Neural progenitor cell (in vitro differentiated cells): ENCODE measurements around the gene RALGAPA1. TPM values are rescaled to one million over a fixed set of nuclear protein-coding genes. Genes with fewer than 3 reads are reported as not detected.

Experiments
- DNase-seq: peaks from one replicate; pipeline ENCODE4 v3.0.0-alpha.2; 2016; ENCODE audit warnings: low spot score
- H2AFZ ChIP-seq: fragments of 200-600 bp; sonication (generic); replicated peaks from 2 replicates; pipeline ENCODE4 v1.6.1; 2016; ENCODE audit warnings: antibody characterized with exemption
- H3F3A ChIP-seq: fragments of 200-600 bp; sonication (generic); 2 replicates; pipeline ENCODE4 v1.6.1; 2016; ENCODE audit warnings: antibody characterized with exemption, low read depth
- H3K27ac ChIP-seq: fragments of 200-600 bp; sonication (generic); 2 replicates; pipeline ENCODE4 v1.5.1; 2016; ENCODE audit warnings: mild to moderate bottlenecking
- H3K27me3 ChIP-seq: fragments of 200-600 bp; sonication (generic); 2 replicates; pipeline ENCODE4 v1.6.1; 2016; ENCODE audit warnings: mild to moderate bottlenecking, moderate library complexity
- H3K36me3 ChIP-seq: fragments of 200-600 bp; sonication (generic); 2 replicates; pipeline ENCODE4 v1.5.1; 2016
- H3K4me1 ChIP-seq: fragments of 200-600 bp; sonication (generic); 2 replicates; pipeline ENCODE4 v1.6.1; 2016; ENCODE audit warnings: mixed run types
- H3K4me2 ChIP-seq: fragments of 200-600 bp; sonication (generic); 2 replicates; pipeline ENCODE4 v1.6.1; 2016
- H3K4me3 ChIP-seq: fragments of 200-600 bp; sonication (generic); 2 replicates; pipeline ENCODE4 v1.5.1; 2016
- H3K79me2 ChIP-seq: fragments of 200-600 bp; sonication (generic); 2 replicates; pipeline ENCODE4 v1.6.1; 2016; ENCODE audit warnings: low read depth
- H3K9ac ChIP-seq: fragments of 200-600 bp; sonication (generic); 2 replicates; pipeline ENCODE4 v1.6.1; 2016
- H3K9me3 ChIP-seq: fragments of 200-600 bp; sonication (generic); 2 replicates; pipeline ENCODE4 v1.5.1; 2016; ENCODE audit warnings: low read depth
- H4K20me1 ChIP-seq: fragments of 200-600 bp; sonication (generic); 2 replicates; pipeline ENCODE4 v1.6.1; 2016; ENCODE audit warnings: low read depth
- H3K27ac Mint-ChIP-seq: 3 replicates; pipeline ENCODE4 v1.8.0; 2021; ENCODE audit warnings: mixed read lengths
- H3K27me3 Mint-ChIP-seq: 2 replicates; pipeline ENCODE4 v1.8.0; 2022; ENCODE audit warnings: low read depth, mild to moderate bottlenecking, inconsistent platforms, moderate library complexity, mixed read lengths; ENCODE audit not compliant: insufficient read depth
- H3K36me3 Mint-ChIP-seq: 3 replicates; pipeline ENCODE4 v1.8.0; 2021; ENCODE audit warnings: mixed read lengths
- H3K4me1 Mint-ChIP-seq: 3 replicates; pipeline ENCODE4 v1.8.0; 2021; ENCODE audit warnings: mixed read lengths
- H3K4me3 Mint-ChIP-seq: 3 replicates; pipeline ENCODE4 v1.8.0; 2021; ENCODE audit warnings: mild to moderate bottlenecking, moderate library complexity, mixed read lengths
- H3K9me3 Mint-ChIP-seq: 3 replicates; pipeline ENCODE4 v1.8.0; 2020; ENCODE audit warnings: mixed read lengths
- CTCF ChIP-seq: fragments of 200-600 bp; sonication (generic); IDR thresholded peaks from 2 replicates; pipeline ENCODE4 v1.5.1; 2017; ENCODE audit warnings: antibody characterized with exemption, mild to moderate bottlenecking
- EZH2 ChIP-seq: fragments of 200-600 bp; sonication (generic); IDR thresholded peaks from 2 replicates; pipeline ENCODE4 v1.6.1; 2017; ENCODE audit warnings: antibody characterized with exemption, mild to moderate bottlenecking, moderate library complexity
- EZH2phosphoT487 ChIP-seq: fragments of 200-600 bp; sonication (generic); IDR thresholded peaks from 2 replicates; pipeline ENCODE4 v1.6.1; 2017; ENCODE audit warnings: antibody characterized with exemption
- total RNA-seq: library from RNA; depleted of rRNA; stranded (reverse); fragments of >200 nt; gene quantifications from 2 replicates; pipeline ENCODE4 v1.2.3, GENCODE V29; 2015; ENCODE audit warnings: low replicate concordance

The RALGAPA1 gene
- total RNA-seq, 1 donor from 2014 or later, result 31.7 TPM

DNA sequence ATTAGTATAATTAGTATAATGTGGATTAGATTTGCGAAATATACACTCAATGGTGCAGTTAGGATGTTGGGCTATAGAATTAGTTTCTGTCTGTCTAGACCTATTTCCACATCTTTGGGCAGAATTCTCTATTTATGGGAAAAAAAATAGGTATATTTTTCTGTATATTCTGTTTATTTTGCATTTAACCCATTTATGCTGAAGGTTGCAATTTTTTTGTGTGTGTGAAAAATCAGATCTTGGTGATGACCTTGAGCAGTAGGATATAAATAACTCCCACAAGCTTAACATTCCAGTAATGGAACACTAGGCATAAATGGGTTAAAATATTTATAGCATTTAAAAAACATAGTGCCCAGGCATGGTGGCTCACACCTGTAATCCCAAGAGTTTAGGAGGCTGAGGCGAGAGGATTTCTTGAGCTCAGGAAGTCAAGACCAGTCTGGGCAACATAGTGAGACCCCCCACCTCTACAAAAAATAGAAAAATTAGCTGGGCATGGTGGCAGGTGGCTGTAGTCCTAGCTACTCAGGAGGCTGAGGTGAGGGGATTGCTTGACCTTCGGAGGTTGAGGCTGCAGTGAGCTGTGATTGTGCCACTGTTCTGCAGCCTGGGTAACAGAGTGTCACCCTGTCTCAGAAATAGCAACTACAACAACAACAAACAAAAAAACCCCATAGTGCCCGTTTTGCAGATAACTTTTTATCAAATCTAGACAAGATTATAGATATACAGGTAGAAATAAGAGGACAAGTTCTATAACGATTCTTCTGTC is 26.3 kb upstream of the RALGAPA1 start:
- no peaks in the 10 kb centered on the region for H3K4me1 ChIP-seq
- H3K36me3 Mint-ChIP-seq, result peaks cover 33% of the 10 kb centered on the region

DNA sequence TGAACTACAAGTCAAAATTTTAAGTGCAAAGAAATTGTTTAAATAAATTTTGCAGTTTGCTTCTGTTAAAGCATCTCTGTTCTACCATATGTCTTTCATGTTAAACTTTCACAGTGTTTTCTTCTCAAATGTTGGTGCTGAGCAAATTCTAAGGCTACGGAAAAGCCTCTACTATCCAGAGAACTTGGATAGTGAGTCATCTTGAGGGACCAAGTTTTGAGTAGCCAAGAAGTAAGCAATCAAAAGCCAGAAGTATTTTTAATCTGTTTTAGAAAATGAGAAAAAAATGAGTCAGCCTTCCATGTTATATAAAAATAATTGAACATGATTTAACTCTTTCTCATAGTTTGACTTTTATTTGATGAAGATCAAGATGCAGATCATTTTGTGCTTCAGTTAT is 20.4 kb upstream of the RALGAPA1 start:
- no peak overlapping the region for H3K27ac Mint-ChIP-seq
- H3K4me1 ChIP-seq, result peaks cover 8% of the 10 kb centered on the region
- H3K27me3 ChIP-seq, result no peaks in the 10 kb centered on the region
- H3K36me3 Mint-ChIP-seq, result peaks cover 2% of the 10 kb centered on the region
- no peak overlapping the region for H3K27ac ChIP-seq
- no peak for TF ChIP-seq EZH2phosphoT487
- no peak for TF ChIP-seq EZH2
- TF ChIP-seq CTCF, result no peak
- H3K27me3 Mint-ChIP-seq, result peaks cover 4% of the 10 kb centered on the region
- H3K4me3 Mint-ChIP-seq, result no peak overlapping the region
- H3K4me1 Mint-ChIP-seq, result peaks cover 13% of the 10 kb centered on the region
- no peak overlapping the region for H3K4me3 ChIP-seq
- H3K4me2 ChIP-seq, result no peak overlapping the region
- H3K9me3 ChIP-seq, result no peaks in the 10 kb centered on the region
- H4K20me1 ChIP-seq, result no peaks in the 10 kb centered on the region
- DNase-seq, result no peak
- H3K9me3 Mint-ChIP-seq, result no peaks in the 10 kb centered on the region
- no peak overlapping the region for H2AFZ ChIP-seq
- no peak overlapping the region for H3K9ac ChIP-seq
- H3F3A ChIP-seq, result peaks cover 18% of the 10 kb centered on the region
- H3K79me2 ChIP-seq, result peaks cover 36% of the 10 kb centered on the region
- peaks cover 20% of the 10 kb centered on the region for H3K36me3 ChIP-seq

More for the DNA sequence above, 26.3 kb upstream of the RALGAPA1 start:
- DNase-seq, result no peak
- Mint-ChIP-seq H3K4me1 (no peaks in the 10 kb centered on the region), H3K27me3 (no peaks in the 10 kb centered on the region), H3K4me3 (no peak overlapping the region), H3K9me3 (peaks cover 21% of the 10 kb centered on the region), H3K27ac (no peak overlapping the region)
- Histone ChIP-seq H3K9ac (no peak overlapping the region), H3K9me3 (no peaks in the 10 kb centered on the region), H4K20me1 (no peaks in the 10 kb centered on the region), H3K4me3 (no peak overlapping the region), H3K27me3 (no peaks in the 10 kb centered on the region), H3K36me3 (peaks cover 30% of the 10 kb centered on the region), H2AFZ (no peak overlapping the region), H3K4me2 (no peak overlapping the region), H3K27ac (no peak overlapping the region), H3F3A (no peaks in the 10 kb centered on the region), H3K79me2 (peaks cover 18% of the 10 kb centered on the region)
- TF ChIP-seq EZH2 (no peak), CTCF (no peak), EZH2phosphoT487 (no peak)

- peak; percentile 32 for DNase-seq
- H3K36me3 Mint-ChIP-seq, result peaks cover 2% of the 10 kb centered on the region
- no peak for TF ChIP-seq CTCF
- no peak for TF ChIP-seq EZH2phosphoT487
- TF ChIP-seq EZH2, result no peak
- Histone ChIP-seq H4K20me1 (no peaks in the 10 kb centered on the region), H3K9ac (no peak overlapping the region), H3F3A (peaks cover 18% of the 10 kb centered on the region), H3K36me3 (peaks cover 4% of the 10 kb centered on the region), H3K27me3 (no peaks in the 10 kb centered on the region), H3K79me2 (peaks cover 36% of the 10 kb centered on the region), H3K9me3 (no peaks in the 10 kb centered on the region), H3K4me1 (peaks cover 8% of the 10 kb centered on the region), H3K4me2 (peak overlapping the region; percentile 80), H3K4me3 (peak overlapping the region; percentile 73), H2AFZ (no peak overlapping the region), H3K27ac (no peak overlapping the region)
- peak overlapping the region; percentile 87 for H3K4me3 Mint-ChIP-seq
- peaks cover 13% of the 10 kb centered on the region for H3K4me1 Mint-ChIP-seq
- no peak overlapping the region for H3K27ac Mint-ChIP-seq
- H3K9me3 Mint-ChIP-seq, result no peaks in the 10 kb centered on the region
- peaks cover 6% of the 10 kb centered on the region for H3K27me3 Mint-ChIP-seq
These were observed 18.8 kb upstream of the RALGAPA1 start for GRCh38 chr14:35827678-35828472.
